Right lobe of liver (tissue), 6 donors: Measurements from ENCODE around the gene PRKAR1B. TPM values are rescaled to one million over a fixed set of nuclear protein-coding genes. Genes with fewer than 3 reads are reported as not detected.

Source experiments
- ATAC-seq, 4 donors: fragments of 200-7000 bp; cut with Tn5 transposase; one replicate each; pipeline ENCODE4 v1.9.1; 2020; ENCODE audit warnings: mild to moderate bottlenecking in 4 of 4, moderate library complexity in 4 of 4
- DNase-seq, 3 donors: peaks; one replicate each; pipeline ENCODE4 v3.0.0-alpha.2; 2020
- H3K27ac ChIP-seq, 3 donors: fragments of 200-600 bp; one replicate each; pipeline ENCODE4 v1.8.0; 2022
- H3K27me3 ChIP-seq, 2 donors: fragments of 200-600 bp; one replicate each; pipeline ENCODE4 v1.8.0; 2022
- H3K36me3 ChIP-seq, 4 donors: fragments of 200-600 bp; sonication (generic) in 1 of 4; one replicate each; pipeline versions ENCODE4 v1.5.1 to v1.8.0; 2017 to 2022; ENCODE audit warnings: control low read depth in 1 of 4
- H3K4me1 ChIP-seq, 4 donors: fragments of 200-600 bp; sonication (generic) in 1 of 4; one replicate each; pipeline versions ENCODE4 v1.5.1 to v1.8.0; 2017 to 2022; ENCODE audit warnings: control low read depth in 1 of 4
- H3K4me3 ChIP-seq, 3 donors: fragments of 200-600 bp; one replicate each; pipeline ENCODE4 v1.8.0; 2022
- H3K9me3 ChIP-seq, 4 donors: fragments of 200-600 bp; sonication (generic) in 1 of 4; one replicate each; pipeline versions ENCODE4 v1.5.1 to v1.8.0; 2017 to 2022; ENCODE audit warnings: control low read depth in 1 of 4
- CTCF ChIP-seq, 4 donors: fragments of 200-600 bp in 3 of 4; fragments of 450-650 bp in 1 of 4; IDR thresholded peaks; one replicate each; pipeline versions ENCODE4 v1.5.1 to v1.8.0; 2016 to 2022; ENCODE audit warnings: antibody characterized with exemption in 4 of 4, mild to moderate bottlenecking in 2 of 4
- POLR2A ChIP-seq: fragments of 450-650 bp; IDR thresholded peaks from one replicate; pipeline ENCODE4 v1.6.1; 2017; ENCODE audit warnings: antibody characterized with exemption, mild to moderate bottlenecking
- WGBS: methylation state at CpG from one replicate; pipeline ENCODE4 v1.1.6; 2018; ENCODE audit warnings: low coverage, low lambda C conversion rate; ENCODE audit not compliant: insufficient coverage; ENCODE audit errors: missing lambda C conversion rate; 5-methylcytosine and 5-hydroxymethylcytosine counted together
- intact Hi-C, 2 donors: fragments of 100-400 bp; cut with DNase I; formaldehyde crosslinking; loops; one replicate each; pipeline versions ENCODE4 v1.11.2 to v1.14.1; 2022
- total RNA-seq, 6 experiments: library from RNA; depleted of rRNA in 2 of 6; stranded (reverse); fragments of >200 nt in 2 of 6; fragmentation: NEBNext Ultra II Directional in 3 of 6; extraction: Animal tissue kit (Norgen Biotek cat#: 25700) in 3 of 6; gene quantifications; one replicate each; pipeline versions ENCODE4 v1.1.0 to v1.2.4, GENCODE V29; 2016 to 2023
- donor health status: DM: no; HTN: yes; CAD: no.
- donor health status: DM: no; HTN: no; CAD: no.
- donor health status: DM: no; HTN: no; CAD: no.
- donor health status: DM: no; HTN: yes; CAD: no.
- donor health status: DM: no; HTN: yes; CAD: no.

The PRKAR1B gene
- total RNA-seq, 6 experiments from 2014 or later = 4.7 to 20.8 (median 11.3) TPM

GRCh38 chr7:716636-717035 lies 10.4 kb downstream of the PRKAR1B start:
- no peaks in the 10 kb centered on the region for H3K27me3 ChIP-seq
- intact Hi-C loops = no loop called here
- 76% methylated on average over 6 of the region's 11 CpGs for WGBS
- no peak overlapping the region for H3K27ac ChIP-seq
- H3K9me3 ChIP-seq = no peaks in the 10 kb centered on the region
- H3K4me3 ChIP-seq = no peak overlapping the region
- H3K4me1 ChIP-seq = no peaks in the 10 kb centered on the region
- H3K36me3 ChIP-seq = no peaks in the 10 kb centered on the region
- peak in 1 of 3 donors; percentile 15 for DNase-seq
- no peak for ATAC-seq
- TF ChIP-seq CTCF (IDR thresholded peaks at IDR 0.05) = no peak

GRCh38 chr7:716222-716621 lies 10.9 kb downstream of the PRKAR1B start:
- Histone ChIP-seq H3K9me3 (no peaks in the 10 kb centered on the region), H3K4me1 (no peaks in the 10 kb centered on the region), H3K27me3 (no peaks in the 10 kb centered on the region), H3K27ac (no peak overlapping the region), H3K36me3 (no peaks in the 10 kb centered on the region), H3K4me3 (no peak overlapping the region)
- no peak for TF ChIP-seq POLR2A
- no peak for TF ChIP-seq CTCF (IDR thresholded peaks at IDR 0.05)
- intact Hi-C loops = no loop called here
- ATAC-seq (no peak), DNase-seq (peak in 1 of 3 donors; percentile 23)
- WGBS = 58% methylated on average over 8 of the region's 10 CpGs

- H3K9me3 ChIP-seq = no peaks in the 10 kb centered on the region
- H3K4me1 ChIP-seq = no peaks in the 10 kb centered on the region
- H3K27ac ChIP-seq = no peak overlapping the region
- H3K36me3 ChIP-seq = no peaks in the 10 kb centered on the region
- no peaks in the 10 kb centered on the region for H3K27me3 ChIP-seq
- peak in 1 of 4 donors; percentile 11 for ATAC-seq
- intact Hi-C loops = no loop called here
- H3K4me3 ChIP-seq = no peak overlapping the region
- DNase-seq = peak in 1 of 3 donors; percentile 31
- no peak for TF ChIP-seq CTCF (IDR thresholded peaks at IDR 0.05)
- TF ChIP-seq POLR2A = no peak
- 93% methylated on average over 3 of the region's 13 CpGs for WGBS
Observed at GRCh38 chr7:714251-714671, 12.8 kb downstream of the PRKAR1B start.

- H3K36me3 ChIP-seq = no peaks in the 10 kb centered on the region
- H3K4me1 ChIP-seq = no peaks in the 10 kb centered on the region
- 91% methylated on average over 11 of the region's 16 CpGs for WGBS
- no peak overlapping the region for H3K27ac ChIP-seq
- ATAC-seq (peak in 1 of 4 donors; percentile 14), DNase-seq (no peak)
- no peaks in the 10 kb centered on the region for H3K9me3 ChIP-seq
- TF ChIP-seq POLR2A (no peak), CTCF (IDR thresholded peaks at IDR 0.05) (no peak)
- H3K27me3 ChIP-seq = no peaks in the 10 kb centered on the region
- H3K4me3 ChIP-seq = no peak overlapping the region
- intact Hi-C loops = no loop called here
Observed at GRCh38 chr7:713488-714230, 13.4 kb downstream of the PRKAR1B start.
